ENCODE measurements around the gene TXK.

DNA sequence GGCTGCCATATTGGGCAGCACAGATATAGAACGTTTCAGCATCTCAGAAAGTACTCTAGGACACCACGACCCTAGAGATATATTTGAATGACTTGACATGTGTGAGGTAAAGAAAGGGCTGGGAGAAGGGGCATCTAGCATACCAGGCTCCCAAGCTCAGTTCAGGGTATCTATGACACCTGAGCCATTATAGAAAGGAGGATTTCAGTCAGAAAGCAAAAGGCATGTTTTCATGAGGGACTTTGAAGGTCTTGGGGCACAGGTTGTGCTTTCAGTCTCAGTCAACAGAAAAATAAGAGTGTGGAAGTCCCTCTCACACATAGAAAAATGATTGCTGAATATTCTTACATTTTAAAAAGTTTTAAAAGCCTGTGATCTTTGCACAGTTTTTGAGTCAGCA is 65.9 kb downstream of the TXK start:
- no peak for TF ChIP-seq EP300 (IDR thresholded peaks at IDR 0.05)
- TF ChIP-seq, protein P1, sequence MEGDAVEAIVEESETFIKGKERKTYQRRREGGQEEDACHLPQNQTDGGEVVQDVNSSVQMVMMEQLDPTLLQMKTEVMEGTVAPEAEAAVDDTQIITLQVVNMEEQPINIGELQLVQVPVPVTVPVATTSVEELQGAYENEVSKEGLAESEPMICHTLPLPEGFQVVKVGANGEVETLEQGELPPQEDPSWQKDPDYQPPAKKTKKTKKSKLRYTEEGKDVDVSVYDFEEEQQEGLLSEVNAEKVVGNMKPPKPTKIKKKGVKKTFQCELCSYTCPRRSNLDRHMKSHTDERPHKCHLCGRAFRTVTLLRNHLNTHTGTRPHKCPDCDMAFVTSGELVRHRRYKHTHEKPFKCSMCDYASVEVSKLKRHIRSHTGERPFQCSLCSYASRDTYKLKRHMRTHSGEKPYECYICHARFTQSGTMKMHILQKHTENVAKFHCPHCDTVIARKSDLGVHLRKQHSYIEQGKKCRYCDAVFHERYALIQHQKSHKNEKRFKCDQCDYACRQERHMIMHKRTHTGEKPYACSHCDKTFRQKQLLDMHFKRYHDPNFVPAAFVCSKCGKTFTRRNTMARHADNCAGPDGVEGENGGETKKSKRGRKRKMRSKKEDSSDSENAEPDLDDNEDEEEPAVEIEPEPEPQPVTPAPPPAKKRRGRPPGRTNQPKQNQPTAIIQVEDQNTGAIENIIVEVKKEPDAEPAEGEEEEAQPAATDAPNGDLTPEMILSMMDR (IDR thresholded peaks at IDR 0.05): no peak
